NCI-H2029 treated with DMSO at 0.1 percent for 48 hours (cell line): ENCODE results near the gene KRT7.
A peak's percentile ranks its signal among the peaks of the same experiment; 100 is the strongest.

Experiments
- DNase-seq: peaks from one replicate; lab custom pipeline; 2025; lab: John Stamatoyannopoulos, UW

KRT7 gene

DNA sequence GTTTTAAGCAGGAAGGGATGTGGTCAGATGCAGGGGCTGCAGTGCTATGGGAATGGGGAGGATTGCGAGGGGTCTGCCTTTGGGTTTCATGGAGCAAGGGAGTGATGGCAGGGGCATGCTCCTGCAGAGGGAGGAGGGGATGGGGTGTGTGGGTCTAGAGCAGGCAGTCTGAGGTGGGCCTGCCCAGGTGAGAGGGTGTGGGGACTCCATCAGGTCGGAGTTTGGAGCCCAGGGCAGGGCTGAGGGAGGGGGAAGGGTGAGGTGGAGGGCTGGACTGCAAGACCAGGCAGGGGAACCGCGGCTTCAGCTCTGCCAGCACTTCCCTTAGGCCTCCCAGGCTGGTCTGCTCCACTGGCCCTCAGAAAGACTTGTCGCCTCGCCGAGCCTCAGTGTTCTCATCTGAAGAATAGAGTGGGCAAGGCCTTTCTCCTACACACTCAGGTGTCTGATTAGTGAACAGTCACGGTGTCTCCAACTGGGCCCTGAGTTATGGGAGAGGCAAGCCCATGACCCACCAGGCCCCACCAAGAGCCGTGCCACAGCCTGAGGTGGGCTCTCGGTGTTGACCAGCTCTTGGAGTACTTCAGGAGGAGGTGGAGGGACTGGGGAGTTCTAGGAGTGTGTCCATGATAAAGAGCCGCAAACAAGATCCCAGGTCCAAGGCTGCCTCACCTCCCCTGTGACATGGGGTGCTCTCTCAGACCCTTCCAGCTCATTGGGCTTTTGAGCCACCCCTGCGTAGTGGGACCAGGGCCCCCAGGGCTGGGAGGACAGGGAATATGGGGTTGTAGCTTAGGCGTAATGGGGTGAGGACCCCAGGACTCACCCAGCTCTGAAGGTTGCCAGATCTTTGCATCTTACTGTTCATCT lies 21.1 kb upstream of the KRT7 start:
- DNase-seq, result no peak

DNA sequence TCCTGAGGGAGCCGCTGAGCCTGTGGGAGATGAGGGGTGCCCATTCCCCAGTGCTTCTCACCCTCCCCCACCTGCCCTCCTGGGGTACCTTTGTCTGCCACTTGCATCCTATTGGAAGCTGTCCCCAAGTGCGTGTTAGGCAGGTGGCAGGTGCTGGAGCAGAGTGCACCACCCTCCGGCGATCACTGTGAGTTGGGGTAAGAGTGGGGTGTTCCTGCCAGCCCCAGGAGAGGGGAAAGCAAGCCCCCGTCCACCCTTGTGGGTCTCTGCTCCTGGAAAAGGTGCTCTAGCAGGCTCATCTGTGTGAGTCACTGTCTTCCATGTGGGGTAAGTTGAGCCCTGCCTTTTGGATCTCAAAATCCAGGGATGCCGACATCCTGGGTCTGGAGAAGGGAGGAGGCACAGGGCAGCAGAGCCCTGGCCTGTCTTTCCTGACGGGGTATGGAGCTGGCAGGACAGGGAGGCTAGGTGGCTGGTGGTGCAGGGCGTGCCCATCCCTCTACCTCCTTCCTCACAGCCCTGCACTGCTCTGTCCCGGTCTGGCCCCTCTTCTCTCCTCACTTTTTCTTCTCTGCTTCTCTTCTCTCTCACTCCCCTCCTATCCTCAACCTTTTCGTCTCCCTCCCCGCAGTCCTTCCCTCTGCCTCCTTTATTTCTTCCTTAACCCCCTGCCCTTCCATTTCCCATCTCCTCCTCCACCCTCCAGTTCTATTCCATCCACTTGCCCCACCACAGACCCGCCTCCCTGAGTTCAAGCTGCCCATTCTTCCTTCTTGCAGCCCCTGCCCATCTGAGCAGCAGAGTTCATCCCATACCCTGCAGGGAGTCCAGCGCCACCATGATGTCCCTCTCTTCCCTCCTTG lies 20.1 kb upstream of the KRT7 start:
- DNase-seq, result no peak

DNA sequence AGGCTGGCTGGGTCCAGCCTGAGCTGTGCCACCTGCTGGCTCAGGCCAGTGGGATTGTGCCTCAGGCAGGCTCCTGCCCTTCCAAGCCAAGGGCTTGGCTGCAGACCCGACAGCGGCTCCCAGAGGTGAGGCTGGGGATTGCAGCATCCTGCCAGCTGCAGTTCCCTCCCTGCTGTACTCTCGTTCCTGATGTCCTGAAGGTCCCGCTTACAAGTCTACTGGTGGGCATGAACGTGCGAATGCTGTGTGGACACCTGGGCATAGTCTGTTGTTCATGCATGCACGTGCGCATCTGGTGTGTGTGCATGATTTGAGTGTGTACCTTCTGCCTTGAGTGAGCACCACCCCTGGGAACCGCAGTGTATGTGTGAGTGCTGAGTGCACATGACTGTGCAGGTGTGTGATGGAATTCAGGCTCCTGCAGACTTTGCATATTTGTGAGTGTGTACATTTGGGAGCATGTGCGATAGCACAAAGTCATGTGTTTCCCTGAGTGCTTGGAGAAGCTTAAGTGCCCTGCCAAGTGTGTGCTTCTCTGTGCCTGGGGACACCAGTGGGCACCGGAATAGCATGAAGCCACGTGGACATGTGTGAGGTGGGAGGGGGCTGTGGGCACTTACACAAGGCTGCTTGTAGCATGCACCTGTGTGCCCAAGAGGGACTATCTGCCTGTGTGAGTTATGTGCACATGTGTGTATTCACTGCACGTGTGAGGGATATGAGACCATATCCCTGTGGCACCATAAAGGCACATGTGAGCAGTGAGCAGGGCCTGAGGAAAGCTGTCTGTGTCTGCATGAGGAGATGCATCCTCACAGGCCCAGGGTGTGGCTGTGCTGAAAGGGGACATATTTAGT lies 19.3 kb upstream of the KRT7 start:
- peak; percentile 38 for DNase-seq

DNA sequence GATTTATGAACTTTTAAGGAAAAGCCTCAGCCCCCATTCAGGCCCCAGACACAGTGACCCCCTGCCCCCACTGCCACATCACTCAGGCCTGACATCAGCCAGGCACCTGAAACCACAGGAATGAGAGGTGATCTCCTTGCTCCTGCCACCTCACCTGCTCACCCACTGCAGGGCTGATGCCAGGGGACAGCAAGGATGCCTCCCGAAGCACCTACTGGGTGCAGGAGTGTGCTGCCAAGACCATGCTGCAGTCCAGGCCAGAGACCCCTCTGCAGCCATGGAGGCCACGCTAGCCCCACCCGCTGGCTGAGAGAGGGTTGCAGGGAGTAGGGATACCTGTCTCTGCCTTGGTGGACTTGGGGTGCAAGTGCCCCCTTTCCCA lies 18.6 kb upstream of the KRT7 start:
- no peak for DNase-seq

DNA sequence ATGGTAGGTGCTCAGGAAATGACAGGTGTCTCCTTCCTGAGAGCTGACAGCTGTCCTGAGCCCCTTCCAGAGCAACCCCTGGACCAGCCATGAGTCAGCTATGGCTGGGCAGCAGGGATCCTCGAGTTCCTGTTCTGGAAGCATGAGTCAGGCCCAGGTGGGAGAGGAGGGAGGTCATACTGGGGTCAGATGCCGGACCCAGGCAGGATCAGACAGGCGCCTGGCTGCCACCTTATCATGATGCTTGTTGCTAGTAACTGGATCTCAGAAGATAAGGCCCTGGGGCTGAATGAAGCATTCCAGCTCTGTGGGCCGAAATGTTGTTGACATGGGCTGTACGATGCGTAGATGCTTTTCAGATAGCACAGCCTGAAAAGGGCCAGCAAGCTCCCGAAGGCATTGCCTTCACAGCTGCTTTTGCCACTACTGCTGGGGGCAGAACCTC lies 17.4 kb upstream of the KRT7 start:
- DNase-seq, result no peak

DNA sequence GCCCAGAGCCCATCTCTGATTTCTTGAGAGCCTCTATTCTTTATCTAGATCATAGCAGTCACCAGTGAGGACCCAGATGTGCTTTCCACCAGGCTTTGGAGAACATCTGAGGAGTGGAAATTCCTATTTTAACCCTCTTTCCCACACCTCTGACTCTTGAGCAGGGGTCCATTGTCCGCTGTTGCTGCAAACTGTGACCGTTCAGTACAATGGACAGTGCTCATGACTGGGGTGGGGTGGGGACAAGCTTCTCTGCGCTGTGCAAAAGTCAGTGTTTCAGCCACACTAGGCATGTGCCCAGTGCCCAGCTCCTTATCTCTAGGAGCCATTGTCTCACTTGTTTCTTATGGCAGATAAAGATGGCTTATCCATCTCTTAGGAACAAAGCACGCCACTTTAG lies 16.9 kb upstream of the KRT7 start:
- DNase-seq, result no peak

DNA sequence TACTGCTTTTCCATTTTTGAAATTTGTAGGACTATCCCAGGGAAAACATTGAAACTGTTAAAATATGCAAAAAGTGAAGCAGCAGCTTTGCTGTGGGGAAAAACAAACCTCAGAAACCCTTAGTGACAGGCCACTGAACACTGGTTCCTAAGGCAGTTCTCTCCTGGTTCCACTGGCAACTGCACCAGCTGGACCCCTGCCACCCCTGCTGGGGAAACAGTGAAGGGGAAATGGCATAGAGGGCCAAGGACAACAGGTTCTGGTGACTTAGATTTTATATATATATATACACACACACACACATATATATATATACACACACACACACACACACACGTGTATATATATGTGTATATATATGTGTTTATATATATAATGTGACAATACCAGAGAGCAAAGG lies 16.2 kb upstream of the KRT7 start:
- peak; percentile 73 for DNase-seq

DNA sequence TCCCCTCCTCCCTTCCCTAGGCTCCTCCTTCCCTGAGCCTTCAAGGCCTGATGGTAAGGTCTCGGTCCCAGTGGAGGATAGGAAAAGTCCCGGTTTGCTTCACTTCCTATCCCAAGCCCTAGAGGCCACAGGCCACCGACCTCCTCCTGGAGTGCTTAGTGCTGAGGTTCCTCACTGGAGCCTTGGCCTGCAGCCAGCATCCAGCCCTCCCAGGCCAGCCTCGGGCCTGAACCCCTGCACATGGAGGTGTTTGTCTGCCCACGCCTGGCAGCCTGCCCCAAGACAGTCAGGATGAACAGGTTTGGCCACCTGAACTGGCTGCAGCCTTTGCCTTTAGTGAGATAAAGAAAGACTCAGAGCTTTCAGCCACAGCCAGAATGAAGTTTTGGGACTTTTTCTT lies 15.8 kb upstream of the KRT7 start:
- peak; percentile 73 for DNase-seq

DNA sequence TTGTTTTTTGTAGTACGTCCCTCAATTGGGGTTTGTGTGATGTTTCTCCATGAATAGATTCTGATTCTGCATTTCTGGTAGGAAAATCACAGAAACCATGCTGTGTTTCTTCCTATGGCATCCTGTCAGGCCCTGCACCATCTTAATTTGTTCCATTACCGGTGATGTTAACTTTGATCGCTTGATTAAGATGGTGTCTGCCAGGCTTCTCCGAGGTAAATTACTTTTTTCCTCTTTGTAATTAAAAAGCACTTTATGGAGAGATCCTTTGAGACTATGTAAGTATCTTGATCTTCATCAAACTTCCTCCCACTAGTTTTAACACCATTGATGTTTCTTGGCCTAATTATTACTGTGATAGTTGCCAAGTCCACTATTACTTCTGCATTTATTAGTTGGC lies 15.0 kb upstream of the KRT7 start:
- DNase-seq, result no peak

DNA sequence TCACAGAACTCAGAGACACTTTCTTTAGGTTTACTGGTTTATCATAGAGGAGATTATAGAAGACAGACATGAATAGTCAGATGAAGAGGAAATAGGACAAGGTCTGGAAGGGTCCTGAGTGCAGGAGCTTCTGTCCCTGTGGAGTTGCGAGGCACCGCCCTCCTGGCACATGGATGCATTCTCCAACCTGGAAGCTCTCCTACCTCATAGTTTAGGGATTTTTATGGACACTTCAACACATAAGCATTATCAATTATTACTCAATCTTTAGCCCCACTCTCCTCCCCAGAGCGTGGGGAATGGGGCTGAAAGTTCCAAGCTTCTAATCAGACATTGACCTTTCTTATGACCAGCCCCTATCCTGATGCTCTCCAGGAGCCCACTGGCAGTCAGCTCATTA lies 12.6 kb upstream of the KRT7 start:
- DNase-seq, result no peak

DNA sequence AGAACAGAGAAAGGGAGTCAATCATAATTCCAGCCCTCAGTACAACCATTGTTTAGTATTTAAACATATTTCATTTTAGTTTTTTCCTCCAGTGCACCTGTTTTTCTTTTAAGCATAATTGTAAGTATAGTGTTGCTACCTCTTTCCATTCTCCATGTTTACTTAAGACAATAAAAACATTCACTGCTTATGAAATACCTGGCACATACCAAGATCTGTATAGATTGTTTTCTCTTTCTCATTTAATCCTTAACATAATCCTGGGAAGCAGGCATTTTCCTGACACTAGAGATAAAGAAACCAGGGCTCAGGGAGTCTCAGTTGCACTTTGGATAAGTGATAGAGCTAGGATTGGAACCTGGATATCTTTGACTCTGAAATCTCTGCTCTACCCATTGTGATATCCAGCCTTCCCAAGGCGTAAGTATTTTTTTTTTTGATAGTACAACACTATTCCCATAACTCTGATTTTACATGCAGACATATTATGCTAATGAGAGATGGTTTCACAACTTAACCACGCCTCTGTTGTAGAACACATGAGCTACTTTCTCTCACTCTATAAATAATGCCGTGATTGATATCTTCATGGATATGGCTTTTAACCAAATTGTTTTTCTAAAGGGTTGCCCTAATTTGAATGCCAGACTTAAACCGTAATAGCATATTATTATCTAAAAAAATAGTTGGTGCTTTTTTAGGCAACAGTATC lies 11.8 kb upstream of the KRT7 start:
- no peak for DNase-seq

DNA sequence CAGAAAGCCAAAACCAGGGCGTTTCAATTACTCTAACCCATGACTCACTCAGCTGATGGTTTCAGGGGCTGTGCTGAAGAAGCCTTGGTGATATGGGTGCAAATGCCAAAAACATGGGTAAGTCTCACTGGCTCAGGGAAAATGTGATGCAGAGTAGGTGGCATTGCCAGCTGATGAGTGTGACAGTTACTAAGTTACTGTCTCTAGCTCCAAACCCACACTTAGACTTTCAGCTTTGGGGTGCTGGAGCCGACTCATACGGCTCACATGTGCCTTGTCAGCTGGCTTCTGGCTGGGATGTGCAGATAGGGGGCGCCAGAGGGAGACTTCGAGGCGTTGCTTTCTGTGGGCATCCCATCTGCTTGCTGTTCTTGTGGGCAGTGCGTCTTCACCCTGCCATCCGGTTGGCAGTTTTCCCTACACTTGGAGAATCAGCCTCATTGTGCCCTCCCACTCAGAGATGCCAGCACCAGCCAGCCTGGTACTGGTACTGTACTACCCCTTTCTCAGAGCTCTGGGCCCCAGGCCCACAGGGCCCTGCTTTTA lies 11.1 kb upstream of the KRT7 start:
- no peak for DNase-seq

DNA sequence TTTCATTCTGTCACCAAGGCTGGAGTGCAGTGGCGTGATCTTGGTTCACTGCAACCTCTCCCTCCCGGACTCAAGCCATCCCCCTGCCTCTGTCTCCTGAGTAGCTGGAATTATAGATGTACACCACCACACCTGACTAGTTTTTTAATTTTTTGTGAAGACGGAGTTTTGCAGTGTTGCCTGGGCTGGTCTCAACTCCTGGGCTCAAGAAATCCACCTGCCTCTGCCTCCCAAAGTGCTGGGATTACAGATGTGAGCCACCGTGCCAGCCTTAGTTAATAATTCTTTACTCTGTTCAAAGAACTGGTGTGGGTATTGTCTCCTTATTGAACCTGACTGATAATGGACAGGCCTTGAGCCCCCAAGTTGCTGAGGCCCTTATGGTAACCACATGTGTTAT lies 10.4 kb upstream of the KRT7 start:
- no peak for DNase-seq

DNA sequence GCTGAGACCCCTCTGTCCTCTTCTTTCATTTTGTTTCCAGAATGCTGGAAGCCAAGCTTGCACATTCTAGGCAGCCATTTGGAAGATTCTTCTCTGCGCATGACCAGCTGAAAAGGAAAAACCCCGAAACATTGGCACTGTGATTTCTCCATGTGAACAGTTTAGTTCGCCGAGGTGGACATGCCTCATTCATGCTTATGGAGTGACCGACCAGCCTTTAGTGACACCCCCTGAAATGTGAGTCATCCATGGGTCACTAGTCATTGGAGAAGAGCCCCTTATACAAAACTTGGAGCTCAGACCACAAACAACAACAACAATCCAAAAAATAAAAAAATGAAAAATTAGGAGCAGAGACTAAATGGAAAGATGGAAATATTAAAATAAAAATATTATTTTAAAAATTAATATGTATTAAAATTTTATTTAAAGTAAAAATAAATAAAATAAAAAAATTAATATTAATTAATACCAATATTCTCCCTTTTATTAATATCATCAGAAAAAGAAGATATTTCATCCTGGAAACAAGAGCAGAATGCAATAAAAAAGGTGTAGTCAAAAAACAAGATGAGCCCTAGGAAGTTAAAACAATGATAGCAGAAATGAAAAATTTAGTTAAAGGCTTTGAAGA lies 9.5 kb upstream of the KRT7 start:
- DNase-seq, result no peak

DNA sequence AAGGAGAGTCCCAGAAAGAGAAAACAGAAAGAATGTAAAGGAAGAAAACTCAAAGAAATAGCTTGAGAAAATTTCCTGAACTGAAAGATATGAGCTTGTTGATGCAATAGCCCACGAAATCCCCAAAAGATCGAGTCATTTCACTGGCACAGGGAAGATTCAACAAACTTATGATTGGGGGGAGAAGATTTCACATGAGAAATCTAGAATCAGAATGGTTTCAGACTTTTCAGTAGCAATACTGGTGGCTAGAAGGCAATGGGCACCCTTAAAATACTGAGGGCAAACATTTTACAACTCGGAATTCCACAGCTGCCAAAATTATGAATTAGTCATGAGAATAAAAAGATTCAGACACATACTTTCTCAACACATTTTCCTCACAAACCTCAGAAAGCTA lies 8.9 kb upstream of the KRT7 start:
- no peak for DNase-seq

DNA sequence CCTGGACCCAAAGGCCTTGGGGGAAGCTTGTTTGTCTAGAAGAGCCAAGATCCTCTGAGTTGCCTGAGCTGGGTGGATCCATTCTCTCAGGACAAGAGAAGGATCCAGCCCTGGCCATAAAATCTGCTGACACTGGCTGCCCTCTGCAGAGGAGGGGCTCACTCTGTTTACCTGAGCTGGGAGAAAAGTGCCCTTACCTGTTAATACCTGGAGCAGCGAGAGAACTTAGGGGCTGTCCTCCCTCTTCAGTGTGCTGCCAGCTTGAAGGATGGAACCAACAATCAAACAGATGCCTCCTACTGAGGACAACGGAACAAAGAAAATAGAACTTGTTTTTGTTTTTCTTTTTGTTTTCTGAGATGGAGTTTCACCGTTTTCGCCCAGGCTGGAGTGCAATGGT lies 7.3 kb upstream of the KRT7 start:
- no peak for DNase-seq

DNA sequence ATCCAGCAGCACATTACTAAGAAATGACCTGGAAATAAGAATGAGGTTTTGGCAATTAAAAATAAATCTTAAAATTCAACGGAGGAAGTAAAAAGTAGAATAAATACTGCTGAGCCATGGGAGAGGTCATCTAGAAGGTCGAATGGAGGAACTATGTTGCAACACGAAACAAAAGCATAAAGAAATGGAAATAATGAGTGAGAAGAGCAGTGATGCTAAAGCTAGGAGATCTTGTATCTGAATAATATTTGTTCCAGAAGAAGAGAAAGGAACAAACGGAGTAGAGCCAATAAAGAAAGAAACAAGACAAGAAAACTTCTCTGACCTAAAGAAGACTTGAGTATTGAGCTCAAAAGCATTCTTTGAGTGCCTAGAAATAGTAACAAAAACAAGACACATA lies 6.6 kb upstream of the KRT7 start:
- no peak for DNase-seq

DNA sequence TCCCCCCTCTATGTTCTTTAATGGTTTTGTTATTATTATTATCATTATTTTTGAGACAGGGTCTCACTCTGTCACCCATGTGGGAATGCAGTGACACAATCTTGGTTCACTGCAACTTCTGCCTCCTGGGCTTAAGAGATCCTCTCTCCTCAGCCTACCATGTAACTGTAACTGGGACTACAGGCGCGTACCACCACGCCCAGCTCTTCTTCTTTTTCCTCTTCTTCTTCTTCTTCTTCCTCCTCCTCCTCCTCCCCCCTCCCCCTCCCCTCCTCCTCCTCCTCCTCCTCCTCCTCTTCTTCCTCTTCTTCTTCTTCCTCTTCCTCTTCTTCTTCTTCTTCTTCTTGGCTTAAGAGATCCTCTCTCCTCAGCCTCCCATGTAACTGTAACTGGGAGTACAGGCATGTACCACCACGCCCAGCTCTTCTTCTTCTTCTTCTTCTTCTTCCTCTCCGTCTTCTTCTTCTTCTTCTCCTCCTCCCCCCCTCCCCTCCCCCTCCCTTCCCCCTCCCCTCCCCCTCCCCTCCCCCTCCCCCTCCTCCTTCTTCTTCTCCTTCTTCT lies 5.4 kb upstream of the KRT7 start:
- DNase-seq, result no peak

DNA sequence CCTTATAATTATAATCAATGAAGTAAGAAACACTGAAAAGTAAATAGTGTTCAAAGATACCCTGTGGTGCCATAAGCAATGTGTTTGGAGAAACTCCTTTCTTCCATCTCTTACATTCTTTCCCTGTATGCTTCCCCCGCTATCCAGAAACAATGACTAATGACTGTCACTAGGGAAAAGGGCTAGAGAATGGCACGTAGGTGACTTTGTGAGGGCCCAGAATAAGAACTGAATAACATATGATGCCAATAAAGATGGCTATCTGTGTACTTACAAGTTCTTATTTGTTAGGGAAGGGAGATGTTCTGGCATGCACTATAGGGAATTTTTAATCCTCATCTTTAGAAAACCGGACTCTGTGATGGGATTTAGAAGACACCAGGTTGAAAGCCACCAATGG lies 4.7 kb upstream of the KRT7 start:
- DNase-seq, result no peak

DNA sequence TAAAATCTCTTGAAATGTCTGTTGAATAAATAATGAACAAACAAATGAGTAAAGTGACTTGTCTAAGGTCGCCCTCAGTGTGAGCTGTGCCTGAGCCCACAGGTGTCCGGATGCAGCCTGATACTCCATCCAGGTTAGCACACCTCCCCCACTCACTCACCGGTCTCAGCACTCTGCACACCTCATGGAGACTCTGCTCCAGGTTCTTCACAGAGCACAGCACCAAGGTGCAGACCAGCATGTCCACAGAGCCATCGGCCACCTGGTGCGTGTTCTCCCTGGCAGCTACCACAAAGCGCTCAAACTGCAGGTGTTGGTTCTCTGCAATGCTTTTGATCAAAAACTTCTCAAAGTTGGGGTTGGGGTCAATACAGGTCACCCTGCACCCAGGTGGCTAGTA lies 4.1 kb upstream of the KRT7 start:
- DNase-seq, result no peak
